ENCODE data around the gene TMPRSS4. TPM values are rescaled to one million over a fixed set of nuclear protein-coding genes. Genes with fewer than 3 reads are reported as not detected.

The TMPRSS4 gene
- total RNA-seq, 2 donors from 2014 or later, result 255 to 318 TPM

DNA sequence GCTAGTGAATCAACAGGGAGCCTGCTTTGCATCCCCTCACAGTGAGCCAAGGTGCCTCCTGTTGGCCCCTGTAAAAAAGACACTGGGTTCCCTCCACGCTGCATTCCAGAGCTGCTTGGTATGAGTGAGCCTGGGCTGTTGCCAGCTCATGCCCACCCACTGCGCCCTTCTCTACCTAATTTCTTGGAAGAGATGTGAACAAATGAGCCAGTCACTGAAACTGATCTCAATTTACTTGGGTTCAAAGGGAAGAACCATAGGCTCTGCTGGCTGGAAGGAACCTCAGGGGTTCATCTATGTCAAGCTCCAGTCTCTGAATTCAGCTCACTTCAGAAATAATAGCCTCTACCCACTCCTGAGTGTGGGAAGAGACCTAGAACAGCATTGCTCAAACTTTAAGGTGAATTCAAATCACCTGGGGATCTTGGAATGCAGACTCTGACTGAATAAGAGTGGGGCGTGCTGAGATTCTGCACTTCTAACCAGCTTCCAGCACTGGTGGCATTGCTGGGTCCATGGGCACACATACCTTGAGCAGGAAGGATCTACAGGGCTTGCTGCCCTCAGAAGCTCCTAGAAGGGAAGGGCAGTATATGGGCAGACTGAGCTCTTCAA, 5.4 kb upstream of the TMPRSS4 start:
- intact Hi-C loops (cut with DNase I, micrococcal nuclease), result no loop called here
- ATAC-seq (no peak), DNase-seq (no peak)

- intact Hi-C loops (cut with DNase I, micrococcal nuclease), result no loop called here
- ATAC-seq, result no peak
- no peak for DNase-seq
Measured at GRCh38 chr11:118073554-118073953, 3.3 kb upstream of the TMPRSS4 start.

- intact Hi-C loops (cut with DNase I, micrococcal nuclease), result no loop called here
- ATAC-seq (no peak), DNase-seq (no peak)
Measured at GRCh38 chr11:118074091-118074685, 2.7 kb upstream of the TMPRSS4 start.

DNA sequence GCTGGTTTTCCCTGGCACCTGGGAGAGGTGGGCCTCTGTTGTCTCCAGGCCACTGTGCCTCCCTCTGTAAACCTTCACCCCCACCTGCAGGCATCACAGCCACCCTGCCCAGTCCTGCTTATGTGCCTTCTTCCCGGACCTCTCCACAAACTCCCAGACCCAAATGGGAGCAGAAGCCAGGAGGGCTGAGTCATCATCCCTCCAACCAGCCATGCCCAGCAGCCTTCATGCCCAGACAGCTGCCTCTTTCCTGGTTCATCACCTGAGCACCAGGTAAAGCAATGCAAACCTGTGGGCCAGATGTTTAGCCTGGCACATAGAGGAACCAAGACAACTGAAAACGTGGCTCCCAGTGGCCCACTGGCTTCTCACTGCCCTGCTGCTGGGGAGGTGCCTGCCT, 2.1 kb upstream of the TMPRSS4 start:
- peak in 1 of 2 donors; percentile 69 for DNase-seq

GRCh38 chr11:118078911-118079411, 2.1 kb downstream of the TMPRSS4 start:
- intact Hi-C loops (cut with DNase I, micrococcal nuclease), result no loop called here
- DNase-seq (no peak), ATAC-seq (peak; percentile 50)

More for the DNA sequence above, 2.1 kb upstream of the TMPRSS4 start:
- intact Hi-C loops (cut with DNase I, micrococcal nuclease), result no loop called here
- peak; percentile 24 for ATAC-seq

DNA sequence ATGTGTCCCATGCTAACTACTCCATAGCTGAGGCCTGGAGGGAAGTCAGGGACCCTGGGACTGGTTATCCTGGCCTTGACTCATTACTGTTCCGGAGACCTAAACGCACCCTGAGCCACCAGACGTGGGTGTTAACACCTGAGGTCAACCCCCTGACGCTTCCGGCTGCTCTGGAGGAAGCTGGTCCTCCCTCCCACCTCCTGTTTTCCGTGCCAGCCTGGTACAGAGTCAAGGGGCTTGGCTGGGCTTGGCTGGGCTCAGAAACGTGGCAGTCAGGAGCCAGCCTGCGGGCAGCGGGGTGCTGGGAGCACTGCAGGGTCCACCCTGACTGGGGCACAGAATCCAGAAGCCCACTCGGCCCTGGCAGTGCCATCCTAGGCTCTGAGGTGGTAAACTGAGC, 2.6 kb downstream of the TMPRSS4 start:
- ATAC-seq, result peak; percentile 31
- intact Hi-C loops (cut with DNase I, micrococcal nuclease), result no loop called here
- DNase-seq, result peak; percentile 59 to 61

DNA sequence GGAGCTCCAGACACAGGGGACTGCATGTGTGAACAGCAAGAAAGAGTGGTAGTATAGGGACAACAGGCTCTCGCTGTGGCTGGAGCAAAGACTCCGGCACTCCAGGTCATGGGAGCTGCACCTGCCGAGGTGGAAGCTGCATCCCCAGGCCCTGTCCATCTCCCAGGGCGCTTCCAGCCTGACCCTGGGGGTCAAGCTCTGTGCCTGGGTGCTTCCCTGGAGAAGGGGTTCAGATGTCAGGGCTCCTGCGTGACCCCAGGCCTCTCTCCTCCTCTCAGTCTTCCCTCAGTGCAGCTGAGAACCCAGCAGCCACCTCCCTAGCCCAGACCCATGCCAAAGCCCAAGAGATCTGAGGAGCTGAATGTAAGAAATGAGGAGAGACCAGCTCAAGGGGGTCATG, 3.4 kb downstream of the TMPRSS4 start:
- DNase-seq (no peak), ATAC-seq (no peak)
- intact Hi-C loops (cut with DNase I, micrococcal nuclease), result no loop called here

DNA sequence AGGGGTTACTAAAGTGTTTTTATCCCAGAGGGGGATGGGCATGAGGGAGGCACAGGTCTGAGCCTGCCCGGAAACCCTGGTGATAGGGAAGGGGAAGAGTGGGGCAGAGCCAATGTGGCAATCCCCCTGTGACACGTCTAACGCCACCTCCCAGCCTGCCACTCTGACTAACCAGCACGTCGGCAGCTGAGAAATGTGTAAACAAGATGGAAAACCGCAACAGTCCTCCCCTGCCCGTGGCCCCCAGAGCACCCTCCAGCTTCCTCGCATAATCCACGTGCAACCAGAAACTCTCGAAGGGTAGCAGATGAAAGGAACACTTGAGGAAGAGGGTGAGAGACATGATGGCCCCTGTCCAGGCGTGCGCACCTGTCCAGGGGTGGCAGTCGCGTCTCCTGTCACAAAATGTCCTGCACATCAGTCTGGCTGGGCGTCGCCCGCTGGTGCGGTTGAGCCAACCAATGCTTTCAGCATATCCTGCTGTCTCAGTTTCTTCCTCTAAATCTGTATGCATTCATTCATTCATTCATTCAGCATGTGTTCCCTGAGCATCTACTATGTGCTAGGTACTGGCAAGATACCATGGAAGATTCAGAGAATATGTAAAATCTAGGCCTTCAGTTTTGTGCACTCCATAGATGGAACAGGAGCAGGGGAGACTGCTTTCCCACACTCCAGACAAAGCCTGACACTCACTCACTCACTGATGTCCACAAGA, 4.5 kb downstream of the TMPRSS4 start:
- intact Hi-C loops (cut with DNase I, micrococcal nuclease), result no loop called here
- DNase-seq (no peak), ATAC-seq (no peak)

- DNase-seq (no peak), ATAC-seq (no peak)
- intact Hi-C loops (cut with DNase I, micrococcal nuclease), result no loop called here
Measured at GRCh38 chr11:118082880-118083552, 6.1 kb downstream of the TMPRSS4 start.

- DNase-seq, result peak in 1 of 2 donors; percentile 56
- intact Hi-C loops (cut with DNase I, micrococcal nuclease), result no loop called here
- ATAC-seq, result peak; percentile 75
Measured at GRCh38 chr11:118084247-118084646, 7.4 kb downstream of the TMPRSS4 start.

GRCh38 chr11:118084656-118085055, 7.8 kb downstream of the TMPRSS4 start:
- ATAC-seq (no peak), DNase-seq (no peak)
- intact Hi-C loops (cut with DNase I, micrococcal nuclease), result no loop called here

- intact Hi-C loops (cut with DNase I, micrococcal nuclease), result no loop called here
- ATAC-seq (no peak), DNase-seq (no peak)
Measured at GRCh38 chr11:118086913-118087768, 10.3 kb downstream of the TMPRSS4 start, which contains the start of gene SMIM35. Gene SMIM35, minus strand, starts transcription at chr11:118086963. Its CDS starts 206 bp downstream, at chr11:118086757.

DNA sequence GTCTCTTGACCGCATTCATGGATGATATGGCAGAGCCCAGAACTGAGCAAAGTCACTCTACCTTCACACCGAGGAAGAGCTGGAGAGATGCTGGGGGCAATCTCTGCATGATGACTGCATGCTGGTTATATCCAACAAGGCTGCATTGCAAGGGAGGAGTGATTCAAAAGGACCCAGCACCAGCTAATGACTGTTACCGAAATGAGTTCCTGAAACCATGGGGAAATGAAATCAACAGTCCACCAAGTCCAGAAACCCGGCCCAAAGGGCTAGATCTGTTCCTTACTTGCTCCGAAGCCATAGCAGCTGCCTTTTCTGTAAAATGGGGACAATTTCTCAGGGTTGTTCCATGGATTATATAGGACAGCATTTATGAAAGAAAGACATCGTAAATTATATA, 11.1 kb downstream of the TMPRSS4 start:
- DNase-seq (no peak), ATAC-seq (no peak)
- intact Hi-C loops (cut with DNase I, micrococcal nuclease), result no loop called here

DNA sequence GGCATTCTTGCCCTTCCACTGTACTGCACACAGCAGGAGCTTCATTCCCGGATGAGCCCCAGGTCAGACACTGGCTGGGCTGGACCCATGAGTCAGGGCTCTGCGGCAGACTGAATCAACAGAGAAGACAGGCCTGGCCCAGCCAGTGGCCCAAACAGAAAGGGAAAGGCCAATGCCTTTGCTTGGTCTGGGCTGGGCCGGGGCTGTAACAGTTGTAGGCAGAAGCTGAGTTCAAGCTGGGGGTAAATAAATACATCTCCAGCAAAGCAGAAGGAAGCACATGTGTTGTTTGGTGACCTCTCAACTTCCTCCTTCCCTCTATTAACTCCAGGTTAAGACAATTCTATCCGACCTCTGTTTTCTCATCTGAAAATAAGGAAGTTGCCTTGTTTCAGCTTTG, 11.7 kb downstream of the TMPRSS4 start:
- ATAC-seq (peak; percentile 69), DNase-seq (peak; percentile 58 to 75)
- intact Hi-C loops (cut with DNase I, micrococcal nuclease), result no loop called here

GRCh38 chr11:118090545-118091162, 13.8 kb downstream of the TMPRSS4 start:
- ATAC-seq (peak; percentile 33), DNase-seq (no peak)
- intact Hi-C loops (cut with DNase I, micrococcal nuclease), result no loop called here

DNA sequence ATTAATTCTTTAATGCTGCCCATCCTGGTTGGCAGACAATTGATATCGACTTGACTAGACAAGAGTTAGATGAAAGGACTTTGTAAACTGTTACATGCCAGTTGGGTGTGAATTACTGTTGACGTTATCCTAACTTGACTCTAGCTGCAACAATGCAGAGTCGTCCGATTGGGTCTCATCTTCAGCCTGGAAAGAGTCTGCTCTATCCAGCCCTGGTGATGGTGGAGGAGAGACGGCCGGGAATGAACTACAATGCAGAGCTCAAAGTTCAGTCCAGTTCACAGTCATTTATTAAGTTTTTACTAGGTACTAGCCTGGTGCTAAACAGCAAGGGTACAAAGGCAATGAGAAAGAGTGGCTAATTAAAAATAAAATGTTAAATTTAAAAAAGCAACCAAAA, 14.8 kb downstream of the TMPRSS4 start:
- intact Hi-C loops (cut with DNase I, micrococcal nuclease), result no loop called here
- ATAC-seq, result peak; percentile 57
- DNase-seq, result no peak

GRCh38 chr11:118092907-118093571, 16.2 kb downstream of the TMPRSS4 start:
- ATAC-seq, result no peak
- no peak for DNase-seq
- intact Hi-C loops (cut with DNase I, micrococcal nuclease), result no loop called here

DNA sequence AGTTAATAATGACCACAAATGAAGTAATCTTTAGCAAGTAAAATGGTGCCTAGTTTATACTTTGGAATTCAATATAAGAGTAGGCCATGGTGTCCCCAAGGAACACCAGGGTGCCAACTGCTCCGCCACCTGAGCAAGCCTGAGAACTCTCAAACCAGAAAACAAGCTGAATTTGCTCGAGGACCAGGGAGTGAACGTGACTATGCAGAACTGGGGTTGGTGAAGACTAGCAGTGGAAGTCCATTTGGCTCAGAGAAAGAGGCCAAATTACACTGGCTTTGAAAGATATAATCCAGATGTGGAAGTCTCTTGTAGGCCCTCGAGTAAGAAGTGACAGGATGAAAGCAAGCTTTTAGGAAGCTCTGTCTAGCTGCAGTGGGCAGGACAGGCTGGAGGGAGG, 18.6 kb downstream of the TMPRSS4 start:
- ATAC-seq (no peak), DNase-seq (no peak)
- intact Hi-C loops (cut with DNase I, micrococcal nuclease), result no loop called here

Measured in left colon (tissue), 2 donors.